IMR-90 (cell line): ENCODE measurements around the gene DMAC2. TPM values are rescaled to one million over a fixed set of nuclear protein-coding genes. Genes with fewer than 3 reads are reported as not detected.

Experiments
- ATAC-seq: fragments of 200-7000 bp; cut with Tn5 transposase; 2 replicates; pipeline ENCODE4 v1.9.1; 2020; ENCODE audit warnings: low read depth, mild to moderate bottlenecking, moderate library complexity
- BruUV-seq: library from RNA; stranded (reverse); fragments of 400-500 nt; replicated peaks from 2 replicates; lab custom pipeline; 2021; lab: Mats Ljungman, UMichigan
- CTCF ChIA-PET: fragments of 300-600 bp; formaldehyde crosslinking; extraction: SDS; loops from one replicate; lab custom pipeline; 2021; ENCODE audit warnings: antibody characterized with exemption; lab: Yijun Ruan, JAX
- POLR2A ChIA-PET: fragments of 300-600 bp; sonication (Branson Sonifier 250); formaldehyde crosslinking; loops from one replicate; lab custom pipeline; 2022; ENCODE audit warnings: antibody characterized with exemption; ENCODE audit not compliant: unreplicated experiment; lab: Charles Lee
- DNase-seq: peaks from one replicate; pipeline ENCODE4 v3.0.0; 2013
- H2AFZ ChIP-seq: replicated peaks from 2 replicates; pipeline ENCODE3; 2013; ENCODE audit warnings: low read length, mild to moderate bottlenecking; ENCODE audit not compliant: poor library complexity
- H2AK5ac ChIP-seq: 2 replicates; pipeline ENCODE4 v1.6.1; 2013; ENCODE audit warnings: low read depth, low read length, inconsistent platforms
- H2AK9ac ChIP-seq: replicated peaks from 2 replicates; pipeline ENCODE3; 2013; ENCODE audit warnings: mild to moderate bottlenecking, low read depth, low read length, moderate library complexity; ENCODE audit not compliant: poor library complexity
- H2BK120ac ChIP-seq: 2 replicates; pipeline ENCODE4 v1.6.1; 2013; ENCODE audit warnings: low read depth, low read length, inconsistent platforms
- H2BK15ac ChIP-seq: 3 replicates; pipeline ENCODE4 v1.6.1; 2013; ENCODE audit warnings: low read depth, low read length, inconsistent platforms
- H2BK20ac ChIP-seq: 2 replicates; pipeline ENCODE4 v1.6.1; 2013; ENCODE audit warnings: low read depth, mild to moderate bottlenecking, inconsistent platforms, low read length, moderate library complexity
- H2BK5ac ChIP-seq: 2 replicates; pipeline ENCODE4 v1.6.1; 2013; ENCODE audit warnings: mild to moderate bottlenecking, low read depth, low read length, inconsistent platforms; ENCODE audit not compliant: poor library complexity, severe bottlenecking
- H3K14ac ChIP-seq: replicated peaks from 2 replicates; pipeline ENCODE4 v1.6.1; 2013; ENCODE audit warnings: low read depth, low read length, inconsistent platforms
- H3K18ac ChIP-seq: 2 replicates; pipeline ENCODE4 v1.6.1; 2013; ENCODE audit warnings: low read depth, low read length, control low read depth
- H3K23ac ChIP-seq: 2 replicates; pipeline ENCODE4 v1.6.1; 2013; ENCODE audit warnings: low read depth, low read length, inconsistent platforms
- H3K27ac ChIP-seq: 2 replicates; pipeline ENCODE4 v1.5.1; 2013; ENCODE audit warnings: mild to moderate bottlenecking, control low read depth, low read length; ENCODE audit not compliant: insufficient read depth
- H3K27me3 ChIP-seq: 2 replicates; pipeline ENCODE4 v1.6.1; 2013; ENCODE audit warnings: low read length; ENCODE audit not compliant: control insufficient read depth, insufficient read depth
- H3K36me3 ChIP-seq: 2 replicates; pipeline ENCODE4 v1.6.1; 2013; ENCODE audit warnings: low read length, mixed read lengths; ENCODE audit not compliant: control insufficient read depth, insufficient read depth
- H3K4ac ChIP-seq: 2 replicates; pipeline ENCODE4 v1.6.1; 2013; ENCODE audit warnings: low read depth, low read length, inconsistent platforms
- H3K4me1 ChIP-seq: 2 replicates; pipeline ENCODE4 v1.6.1; 2013; ENCODE audit warnings: low read length, mixed read lengths; ENCODE audit not compliant: control insufficient read depth, insufficient read depth
- H3K4me2 ChIP-seq: 2 replicates; pipeline ENCODE4 v1.6.1; 2013; ENCODE audit warnings: low read depth, mild to moderate bottlenecking, control low read depth, low read length, moderate library complexity
- H3K4me3 ChIP-seq: 2 replicates; pipeline ENCODE4 v1.5.1; 2013; ENCODE audit warnings: low read depth, mild to moderate bottlenecking, control low read depth, low read length, moderate library complexity; ENCODE audit not compliant: insufficient read depth
- H3K56ac ChIP-seq: 2 replicates; pipeline ENCODE4 v1.6.1; 2013; ENCODE audit warnings: low read length, inconsistent platforms; ENCODE audit not compliant: insufficient read depth; ENCODE audit errors: extremely low read depth
- H3K79me1 ChIP-seq, 2 experiments: 2 replicates each; pipeline ENCODE4 v1.6.1; 2013; ENCODE audit warnings: low read length in 2 of 2, inconsistent platforms in 1 of 2, low read depth in 1 of 2
- H3K9ac ChIP-seq: 2 replicates; pipeline ENCODE4 v1.6.1; 2013; ENCODE audit warnings: low read depth, low read length, control low read depth
- H3K9me1 ChIP-seq: 2 replicates; pipeline ENCODE4 v1.6.1; 2013; ENCODE audit warnings: low read length, inconsistent platforms; ENCODE audit not compliant: insufficient read depth
- H3K9me3 ChIP-seq: 2 replicates; pipeline ENCODE4 v1.6.1; 2013; ENCODE audit warnings: low read length; ENCODE audit not compliant: control insufficient read depth, insufficient read depth
- H4K20me1 ChIP-seq: 2 replicates; pipeline ENCODE4 v1.6.1; 2013; ENCODE audit warnings: low read length, inconsistent platforms; ENCODE audit not compliant: insufficient read depth
- H4K5ac ChIP-seq: 2 replicates; pipeline ENCODE4 v1.6.1; 2013; ENCODE audit warnings: mild to moderate bottlenecking, low read depth, low read length, control low read depth
- H4K8ac ChIP-seq, 2 experiments: 2 replicates each; pipeline ENCODE4 v1.6.1; 2013; ENCODE audit warnings: low read depth in 2 of 2, low read length in 2 of 2, control low read depth in 1 of 2, inconsistent platforms in 1 of 2
- H4K91ac ChIP-seq: 2 replicates; pipeline ENCODE4 v1.6.1; 2013; ENCODE audit warnings: low read depth, low read length, inconsistent platforms; ENCODE audit not compliant: insufficient read depth
- CEBPB ChIP-seq: IDR thresholded peaks from 2 replicates; pipeline ENCODE4 v1.6.1; 2012; ENCODE audit warnings: low read depth, low read length, improper control_type of control experiment
- CHD1 ChIP-seq: IDR thresholded peaks from 2 replicates; pipeline ENCODE4 v1.6.1; 2012; ENCODE audit warnings: low read depth, low read length, improper control_type of control experiment
- ELK1 ChIP-seq: fragments of 150-350 bp; IDR thresholded peaks from 2 replicates; pipeline ENCODE4 v1.6.1; 2016; ENCODE audit warnings: low read depth, mild to moderate bottlenecking, low read length, moderate library complexity, borderline replicate concordance
- FOS ChIP-seq: fragments of 150-350 bp; IDR thresholded peaks from 2 replicates; pipeline ENCODE4 v1.6.1; 2016; ENCODE audit warnings: low read depth, low read length
- MAZ ChIP-seq: IDR thresholded peaks from 2 replicates; pipeline ENCODE4 v1.6.1; 2012; ENCODE audit warnings: low read depth, mild to moderate bottlenecking, low read length, improper control_type of control experiment, moderate library complexity, borderline replicate concordance
- RAD21 ChIP-seq: IDR thresholded peaks from 2 replicates; pipeline ENCODE4 v1.6.1; 2012; ENCODE audit warnings: low read length, improper control_type of control experiment
- SMC3 ChIP-seq: fragments of 150-350 bp; IDR thresholded peaks from 2 replicates; pipeline ENCODE4 v1.6.1; 2016; ENCODE audit warnings: low read depth, mild to moderate bottlenecking, antibody characterized with exemption, low read length, moderate library complexity
- WGBS, 2 experiments: methylation state at CpG; one replicate each; pipeline versions ENCODE4 v1.1.5 to v1.1.7; 2013; ENCODE audit warnings: missing lambda C conversion rate in 2 of 2; ENCODE audit not compliant: insufficient read length in 1 of 2; ENCODE audit errors: extremely low coverage in 2 of 2; 5-methylcytosine and 5-hydroxymethylcytosine counted together
- dilution Hi-C: fragments of 300-500 bp; cut with HindIII; formaldehyde crosslinking; loops from one replicate; pipeline ENCODE4 v1.14.3; 2018; ENCODE audit warnings: low sequenced_read_pairs; ENCODE audit not compliant: unreplicated experiment
- in situ Hi-C: fragments of 300-500 bp; cut with MboI; formaldehyde crosslinking; loops from 3 replicates; pipeline ENCODE4 v1.14.3; 2019; ENCODE audit warnings: low sequenced_read_pairs, inconsistent platforms, mixed read lengths
- intact Hi-C: fragments of 100-400 bp; cut with micrococcal nuclease; formaldehyde crosslinking; loops from 2 replicates; pipeline ENCODE4 v1.10.0; 2022
- polyA plus RNA-seq, 3 experiments: library from polyadenylated mRNA; depleted of rRNA; stranded (reverse); fragments of >200 nt; gene quantifications; 2 replicates each; pipeline ENCODE4 v1.2.3, GENCODE V29; 2012; ENCODE audit warnings: low replicate concordance in 1 of 3
- total RNA-seq: library from RNA; depleted of rRNA; stranded (reverse); fragments of >200 nt; gene quantifications from 2 replicates; pipeline ENCODE4 v1.2.3, GENCODE V29; 2012
- TF ChIP-seq, protein P1 (sequence below): fragments of 150-350 bp; IDR thresholded peaks from 2 replicates; pipeline ENCODE4 v1.6.1; 2017; ENCODE audit warnings: mild to moderate bottlenecking, antibody characterized with exemption, low read length, low read depth

DMAC2 gene
- total and polyA plus RNA-seq, 2 of the 4 experiments (the other 2 are of a cell fraction): 52.5 to 72.2 TPM

GRCh38 chr19:41447732-41448332, 8.1 kb upstream of the DMAC2 start:
- H4K91ac ChIP-seq: no peak overlapping the region
- no peak overlapping the region for H2AK9ac ChIP-seq
- no peak overlapping the region for H2BK15ac ChIP-seq
- H4K8ac ChIP-seq: no peak overlapping the region
- no peak overlapping the region for H3K4me3 ChIP-seq
- H3K9ac ChIP-seq: no peak overlapping the region
- no peak overlapping the region for H3K27ac ChIP-seq
- intact Hi-C loops (no loop called here), in situ Hi-C loops (no loop called here), dilution Hi-C loops (no loop called here)
- H3K4me2 ChIP-seq: no peak overlapping the region
- H3K18ac ChIP-seq: no peak overlapping the region
- no peak overlapping the region for H3K4ac ChIP-seq
- no CpG with 5 or more reads among the region's 12 CpGs for WGBS, 2 experiments
- no peaks in the 10 kb centered on the region for H3K36me3 ChIP-seq
- no peaks in the 10 kb centered on the region for H4K20me1 ChIP-seq
- no peak for DNase-seq
- CTCF ChIA-PET: interaction anchor here (1.4 kb wide), 2 partner anchors 38 to 123 kb away, joined by 4 to 5 read pairs; no protein-coding TSS in a partner anchor
- no peak overlapping the region for H4K5ac ChIP-seq
- H3K79me1 ChIP-seq: no peaks in the 10 kb centered on the region
- no peaks in the 10 kb centered on the region for H3K4me1 ChIP-seq
- H3K9me1 ChIP-seq: no peaks in the 10 kb centered on the region
- BruUV-seq: no TSS peak
- no peak overlapping the region for H3K56ac ChIP-seq
- H3K14ac ChIP-seq: no peak overlapping the region
- TF ChIP-seq, protein P1, sequence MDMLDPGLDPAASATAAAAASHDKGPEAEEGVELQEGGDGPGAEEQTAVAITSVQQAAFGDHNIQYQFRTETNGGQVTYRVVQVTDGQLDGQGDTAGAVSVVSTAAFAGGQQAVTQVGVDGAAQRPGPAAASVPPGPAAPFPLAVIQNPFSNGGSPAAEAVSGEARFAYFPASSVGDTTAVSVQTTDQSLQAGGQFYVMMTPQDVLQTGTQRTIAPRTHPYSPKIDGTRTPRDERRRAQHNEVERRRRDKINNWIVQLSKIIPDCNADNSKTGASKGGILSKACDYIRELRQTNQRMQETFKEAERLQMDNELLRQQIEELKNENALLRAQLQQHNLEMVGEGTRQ: no peak
- TF ChIP-seq CEBPB: no peak
- no peak for TF ChIP-seq RAD21
- TF ChIP-seq ELK1: no peak
- no peak for TF ChIP-seq SMC3
- TF ChIP-seq CHD1: no peak
- TF ChIP-seq FOS: no peak
- no peak for TF ChIP-seq MAZ
- no peak overlapping the region for H2BK20ac ChIP-seq
- H3K23ac ChIP-seq: no peak overlapping the region
- POLR2A ChIA-PET: interaction anchor here (0.6 kb wide), 1 partner anchor 745 kb away, joined by 8 read pairs; no protein-coding TSS in a partner anchor
- H3K9me3 ChIP-seq: no peaks in the 10 kb centered on the region
- no peak overlapping the region for H2BK120ac ChIP-seq
- no peak overlapping the region for H2AFZ ChIP-seq
- no peak for ATAC-seq
- no peak overlapping the region for H2AK5ac ChIP-seq
- no peak overlapping the region for H2BK5ac ChIP-seq
- peaks cover 3% of the 10 kb centered on the region for H3K27me3 ChIP-seq
